Measurements from ENCODE around the gene AP1S3.
"Not testable (repeated sequence)": the region's sequence is repeated elsewhere in the genome, so short reads cannot be mapped to it uniquely, and the experiment has no call there.

AP1S3 gene

DNA sequence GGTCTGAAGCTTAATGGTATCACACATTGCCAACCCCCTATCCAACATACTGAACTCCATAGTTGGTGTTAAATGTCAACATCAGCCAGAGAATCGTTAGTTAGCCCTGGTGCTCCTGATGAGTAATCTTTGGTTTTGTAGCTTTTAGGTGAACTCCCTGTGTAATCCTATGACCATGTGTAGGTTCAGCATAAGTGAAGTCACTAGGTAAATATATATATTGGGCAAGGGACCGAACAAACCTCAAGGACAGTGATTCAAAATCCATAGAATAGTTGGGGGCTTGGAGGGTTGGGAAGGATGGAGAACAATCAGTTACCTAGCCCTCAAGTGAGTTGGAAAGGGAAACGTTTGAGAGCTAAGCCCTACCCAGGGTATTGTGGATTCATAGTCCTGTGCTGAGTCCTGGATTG, 16.0 kb upstream of the AP1S3 start:
- DNase-seq (ENCODE audit: low read depth in 2 of 2): no peak

GRCh38 chr2:223852281-223852795, 15.0 kb upstream of the AP1S3 start:
- DNase-seq (ENCODE audit: low read depth in 2 of 2): no peak

- DNase-seq (ENCODE audit: low read depth in 2 of 2): no peak
Measured at GRCh38 chr2:223847410-223847809, 10.0 kb upstream of the AP1S3 start.

DNA sequence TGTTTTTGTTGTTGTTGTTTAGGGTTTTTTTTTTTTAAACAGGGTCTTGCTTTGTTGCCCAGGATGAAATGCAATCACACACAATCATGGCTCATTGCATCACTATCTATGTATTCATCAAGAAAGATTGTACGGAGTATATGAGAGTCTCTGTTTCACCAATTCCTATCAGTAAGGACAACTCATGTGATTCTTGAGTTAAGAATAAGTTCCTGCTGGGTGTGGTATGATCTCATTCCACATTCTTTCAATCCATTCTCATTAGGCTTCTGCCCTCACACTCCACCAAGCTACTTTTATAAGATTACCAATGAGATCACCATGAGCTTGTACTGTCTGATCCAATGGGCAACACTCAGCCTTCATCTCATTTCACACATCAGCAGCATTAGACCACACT, 9.1 kb upstream of the AP1S3 start:
- no peak for DNase-seq (ENCODE audit: low read depth in 2 of 2)

- no peak for DNase-seq (ENCODE audit: low read depth in 2 of 2)
Measured at GRCh38 chr2:223841436-223842190, 4.2 kb upstream of the AP1S3 start.

DNA sequence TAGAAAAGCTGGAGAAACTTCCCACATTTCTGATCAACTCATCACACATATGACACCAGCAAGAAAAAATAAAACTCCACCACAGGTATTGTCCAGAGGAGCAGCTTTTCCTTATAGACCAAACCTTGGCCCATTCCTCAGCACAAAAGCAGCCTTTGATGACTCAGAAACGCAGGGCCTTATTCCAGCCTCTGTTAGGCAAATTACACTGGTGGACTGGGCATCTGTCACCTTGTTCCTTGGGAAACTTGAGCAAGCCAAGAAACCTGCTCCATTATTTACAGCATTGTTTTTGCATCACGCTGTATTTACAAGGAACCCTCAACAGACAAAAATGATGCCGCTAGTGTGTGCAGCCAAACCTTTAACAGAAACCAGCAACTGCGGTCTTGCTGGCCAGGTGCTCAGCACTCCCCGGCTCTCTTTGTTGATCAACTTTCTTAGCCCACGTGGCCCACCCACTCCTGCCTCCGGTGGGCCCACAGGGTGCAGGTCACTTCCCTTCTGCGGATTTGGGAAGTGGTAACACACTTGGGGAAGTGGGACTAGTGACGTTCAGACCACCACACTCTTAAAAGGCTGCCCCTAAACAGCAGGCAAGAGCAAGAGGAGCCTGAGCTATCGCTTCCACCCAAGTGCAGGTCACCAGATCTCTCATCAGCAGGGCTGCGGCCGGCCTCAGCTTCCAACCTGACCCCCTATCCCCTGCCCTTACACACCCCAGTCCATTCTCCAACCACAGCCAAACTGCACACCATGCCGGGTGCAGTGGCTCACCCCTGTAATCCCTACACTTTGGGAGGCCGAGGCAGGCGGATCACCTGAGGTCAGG, 1.5 kb downstream of the AP1S3 start:
- DNase-seq (ENCODE audit: low read depth in 2 of 2): no peak

DNA sequence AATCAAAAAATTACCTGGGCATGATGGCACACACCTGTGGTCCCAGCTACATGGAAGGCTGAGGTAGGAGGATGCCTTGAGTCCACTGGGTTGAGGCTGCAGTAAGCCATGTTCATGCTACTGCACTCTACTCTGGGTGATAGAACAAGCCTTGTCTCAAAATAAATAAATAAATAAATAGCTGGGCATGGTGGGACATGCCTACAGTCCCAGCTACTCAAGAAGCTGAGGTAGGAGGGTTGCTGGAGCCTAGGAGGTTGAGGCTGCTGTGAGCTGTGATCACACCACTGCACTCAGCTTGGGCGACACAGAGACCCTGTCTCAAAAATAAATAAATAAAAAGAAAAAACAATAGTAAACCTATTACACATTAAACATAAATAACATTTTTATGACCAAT, 3.0 kb downstream of the AP1S3 start:
- DNase-seq (ENCODE audit: low read depth in 2 of 2): no peak

GRCh38 chr2:223832241-223832903, 5.0 kb downstream of the AP1S3 start:
- DNase-seq (ENCODE audit: low read depth in 2 of 2): no peak

GRCh38 chr2:223829128-223829527, 8.3 kb downstream of the AP1S3 start:
- no peak for DNase-seq (ENCODE audit: low read depth in 2 of 2)

- DNase-seq (ENCODE audit: low read depth in 2 of 2): no peak
Measured at GRCh38 chr2:223828314-223828713, 9.1 kb downstream of the AP1S3 start.

DNA sequence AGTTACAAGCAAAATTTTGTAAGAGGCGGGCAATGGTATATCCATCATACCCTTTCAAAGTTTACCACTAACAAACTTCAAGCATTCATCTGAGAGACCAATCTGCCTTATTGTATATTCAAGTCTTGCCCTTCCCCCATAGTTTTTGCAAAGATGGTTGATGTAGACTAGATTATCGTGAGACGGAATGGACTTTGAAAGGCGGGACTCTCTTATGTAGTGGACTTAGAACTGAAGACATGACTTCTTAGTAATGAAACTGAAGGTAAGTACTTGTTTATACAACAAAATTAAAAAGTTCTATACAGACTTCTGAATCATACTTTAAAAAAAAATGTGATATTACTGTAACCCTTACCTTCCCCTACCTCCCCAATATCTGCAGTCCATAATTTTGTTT, 10.4 kb downstream of the AP1S3 start:
- no peak for DNase-seq (ENCODE audit: low read depth in 2 of 2)

DNA sequence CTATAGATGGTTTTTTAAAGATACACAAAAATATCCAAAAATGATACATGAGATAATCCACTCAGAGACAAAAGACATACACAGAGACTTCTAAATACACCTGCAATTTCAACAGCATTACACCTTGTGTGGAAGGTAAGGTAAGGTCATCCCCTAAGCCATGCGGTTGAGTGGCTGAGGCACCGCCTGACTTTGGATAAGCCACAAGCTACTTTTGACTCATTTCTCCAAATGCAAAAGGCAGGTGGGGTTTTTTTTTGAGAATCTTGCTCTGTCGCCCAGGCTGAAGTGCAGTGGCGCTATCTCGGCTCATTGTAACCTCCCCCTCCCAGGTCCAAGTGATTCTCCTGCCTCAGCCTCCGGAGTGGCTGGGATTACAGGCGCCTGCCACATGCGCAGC, 13.1 kb downstream of the AP1S3 start:
- no peak for DNase-seq (ENCODE audit: low read depth in 2 of 2)

DNA sequence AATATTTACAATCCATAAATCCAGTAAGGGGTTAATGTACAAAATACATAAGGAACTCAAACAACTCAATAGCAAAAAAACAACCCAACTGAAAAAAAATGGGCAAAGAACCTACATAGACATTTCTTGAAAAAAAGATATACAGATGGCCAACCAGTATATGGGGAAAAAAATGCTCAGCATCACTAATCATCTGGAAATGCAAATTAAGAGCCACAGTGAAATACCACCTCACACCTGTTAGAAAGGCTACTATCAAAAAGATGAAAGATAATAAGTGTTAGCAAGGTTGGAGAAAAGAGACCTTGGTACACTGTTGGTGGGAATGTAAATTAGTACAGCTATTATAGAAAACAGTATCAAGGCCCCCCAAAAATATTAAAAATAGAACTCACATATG, 14.6 kb downstream of the AP1S3 start:
- DNase-seq (ENCODE audit: low read depth in 2 of 2): no peak

DNA sequence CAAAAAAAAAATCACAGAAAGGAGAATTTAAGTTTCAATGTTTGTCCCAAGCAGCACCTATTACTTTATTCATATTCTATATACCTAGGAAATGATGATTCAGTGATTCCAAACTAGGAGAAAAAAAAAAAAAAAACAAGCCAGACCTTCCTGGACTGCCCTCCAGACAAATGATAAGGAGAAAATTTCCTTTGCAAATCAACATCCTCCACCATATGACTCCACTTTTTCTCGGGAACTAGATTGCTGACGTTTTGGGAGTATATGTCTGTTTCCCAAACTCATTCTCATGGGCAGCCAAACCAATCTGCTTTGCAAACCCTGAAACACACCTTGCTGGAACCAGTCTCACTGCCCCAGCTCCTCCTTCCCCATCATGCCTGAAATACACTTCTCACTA, 16.8 kb downstream of the AP1S3 start:
- DNase-seq (ENCODE audit: low read depth in 2 of 2): no peak

DNA sequence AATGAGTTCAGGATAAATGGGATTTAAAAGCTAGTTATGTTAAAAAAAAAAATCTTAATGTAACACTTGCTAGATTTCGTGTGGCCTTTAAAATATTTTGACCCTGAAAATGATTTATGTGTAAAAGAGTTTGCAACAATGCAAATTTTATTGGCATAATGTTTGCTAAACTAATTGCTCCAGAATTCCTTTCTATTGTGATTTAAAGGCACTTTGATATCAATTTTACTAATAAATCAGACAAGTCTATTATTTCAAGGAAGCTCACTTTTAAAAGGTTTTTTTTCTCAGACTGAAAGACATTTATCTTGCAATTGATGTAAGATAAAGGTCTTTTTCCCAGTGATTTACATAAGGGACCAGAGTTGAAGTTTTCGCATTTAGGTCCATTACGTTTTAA, 17.5 kb downstream of the AP1S3 start:
- DNase-seq (ENCODE audit: low read depth in 2 of 2): no peak

DNA sequence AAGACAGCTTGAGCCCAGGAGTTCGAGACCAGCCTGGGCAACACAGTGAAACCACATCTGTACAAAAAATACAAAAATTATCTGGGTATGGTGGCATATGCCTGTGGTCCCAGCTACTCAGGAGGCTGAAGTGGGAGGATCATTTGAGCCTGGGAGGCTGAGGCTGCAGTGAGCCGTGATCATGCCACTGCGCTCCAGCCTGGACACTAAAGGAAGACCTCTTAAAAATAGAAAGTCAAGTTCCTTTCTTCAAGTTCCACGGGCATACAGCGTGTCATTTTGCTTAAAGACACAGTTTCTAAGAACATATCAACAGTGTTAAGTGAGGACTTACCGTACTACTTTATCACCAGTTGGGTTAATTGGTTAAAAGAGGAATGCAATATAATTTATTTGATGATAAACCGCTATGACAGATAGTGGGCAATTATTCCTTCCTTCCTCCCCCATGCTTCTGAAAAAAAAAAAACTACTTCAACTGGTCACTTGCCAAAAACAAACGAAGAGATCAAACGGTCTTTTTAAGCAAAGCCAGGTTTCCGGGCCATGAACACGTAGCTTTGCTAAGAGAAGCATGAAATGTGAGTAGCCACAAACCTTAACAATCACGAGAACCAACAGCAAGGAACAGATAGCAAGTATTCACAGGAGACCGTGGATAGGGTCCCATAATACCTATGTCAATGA, 21.4 kb downstream of the AP1S3 start:
- no peak for DNase-seq (ENCODE audit: low read depth in 2 of 2)

DNA sequence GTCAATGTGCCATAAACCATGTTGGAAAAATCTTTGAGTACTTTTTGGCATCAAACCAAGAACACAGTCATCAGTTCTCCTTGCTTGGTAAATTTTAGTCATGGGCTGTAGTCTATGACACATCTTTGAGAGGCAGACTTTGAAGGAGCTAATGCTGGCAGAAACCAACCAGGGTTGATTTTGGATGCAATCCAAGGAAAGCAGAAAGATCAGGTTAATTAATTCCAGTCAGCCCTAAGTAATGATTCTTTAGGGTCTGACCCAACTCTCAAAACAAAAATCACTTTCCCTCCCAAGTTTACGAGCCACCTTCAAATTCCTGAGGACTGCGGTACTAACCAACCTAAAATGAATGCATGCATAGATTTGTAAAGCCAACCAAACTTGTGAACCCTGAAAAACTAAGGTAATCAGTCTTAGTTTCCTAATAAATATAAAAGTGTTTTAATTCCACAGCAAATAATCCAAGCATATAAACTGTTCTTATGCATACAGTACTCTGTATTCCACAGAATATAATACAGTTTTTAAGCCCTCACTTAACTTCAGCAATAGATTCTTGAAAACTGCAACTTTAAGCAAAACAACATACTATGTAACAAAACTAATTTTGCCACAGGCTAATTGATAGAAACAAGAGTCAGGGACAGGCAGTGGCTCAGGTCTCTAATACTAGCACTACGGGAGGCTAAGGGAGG, 22.0 kb downstream of the AP1S3 start:
- DNase-seq (ENCODE audit: low read depth in 2 of 2): no peak

- not testable (repeated sequence) for DNase-seq (ENCODE audit: low read depth in 2 of 2)
Measured at GRCh38 chr2:223814764-223815163, 22.6 kb downstream of the AP1S3 start.

DNA sequence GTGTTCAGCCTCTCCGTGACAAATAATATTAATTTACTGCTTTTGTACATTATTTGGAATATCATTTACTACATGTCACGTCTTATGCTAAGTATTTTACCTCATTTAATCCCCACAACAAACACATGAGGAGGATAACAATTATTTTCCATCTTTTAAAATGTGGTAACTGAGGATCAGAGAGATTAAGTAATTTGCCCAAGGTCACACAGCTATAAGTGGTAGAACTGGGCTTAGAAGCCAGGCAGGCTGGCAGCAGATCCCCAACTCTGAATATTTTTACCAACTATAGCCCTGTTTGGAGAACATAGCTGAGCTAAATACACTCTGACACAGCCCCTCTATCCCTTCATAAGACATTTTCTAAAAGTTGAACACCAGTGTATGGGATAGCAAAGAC, 24.1 kb downstream of the AP1S3 start:
- DNase-seq (ENCODE audit: low read depth in 2 of 2): no peak

DNA sequence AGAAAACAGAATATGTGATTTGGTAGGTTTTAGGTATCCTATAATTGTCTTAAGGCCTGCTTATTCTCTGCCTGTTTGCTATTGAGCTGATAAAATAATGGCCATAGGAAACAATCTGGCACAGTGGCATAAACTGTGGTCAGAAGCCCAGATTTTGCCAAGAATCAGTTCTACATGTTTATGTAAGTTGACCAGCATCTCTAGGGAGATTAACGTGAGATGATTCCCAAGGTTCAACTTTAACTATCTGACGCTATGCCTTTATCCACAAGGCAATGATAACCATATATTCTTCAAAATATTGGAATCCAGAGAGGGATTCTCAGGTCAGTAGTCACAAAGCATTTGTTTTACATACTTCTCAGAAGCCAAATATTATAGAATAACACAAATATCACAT, 25.6 kb downstream of the AP1S3 start:
- no peak for DNase-seq (ENCODE audit: low read depth in 2 of 2)

DNA sequence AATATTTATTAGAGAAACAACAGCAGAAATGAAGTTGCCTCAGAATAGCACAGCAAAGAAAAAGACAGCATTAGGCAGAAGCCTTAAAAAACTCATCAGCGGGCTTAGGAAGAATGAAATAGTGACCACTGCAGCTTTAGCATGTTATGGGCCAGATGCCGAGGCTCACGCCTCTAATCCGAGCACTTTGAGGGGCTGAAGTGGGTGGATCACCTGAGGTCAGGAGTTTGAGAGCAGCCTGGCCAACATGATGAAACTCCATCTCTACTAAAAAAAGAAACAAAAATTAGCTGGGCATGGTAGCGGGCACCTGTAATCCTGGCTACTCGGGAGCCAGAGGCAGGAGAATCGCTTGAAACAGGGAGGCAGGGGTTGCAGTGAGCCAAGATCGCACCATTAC, 32.4 kb downstream of the AP1S3 start:
- no peak for DNase-seq (ENCODE audit: low read depth in 2 of 2)
